NCI-H345 (cell line): ENCODE data around the gene SHBG.
"Not testable (repeated sequence)": the region's sequence is repeated elsewhere in the genome, so short reads cannot be mapped to it uniquely, and the experiment has no call there.

ENCODE experiments used
- DNase-seq: peaks from one replicate; lab custom pipeline; 2025; lab: John Stamatoyannopoulos, UW

The SHBG gene

GRCh38 chr17:7612294-7612640, 17.7 kb upstream of the SHBG start:
- DNase-seq: no peak

GRCh38 chr17:7613769-7614424, 16.0 kb upstream of the SHBG start:
- DNase-seq: no peak

- DNase-seq: peak; percentile 98
Observed at GRCh38 chr17:7614425-7615264, 15.3 kb upstream of the SHBG start, which contains the start of gene FXR2. Gene FXR2 (minus strand): TSS chr17:7614897. CDS start chr17:7614532, 365 bp downstream.

- no peak for DNase-seq
Observed at GRCh38 chr17:7615265-7615747, 14.6 kb upstream of the SHBG start.

GRCh38 chr17:7618608-7619007, 11.3 kb upstream of the SHBG start:
- DNase-seq: no peak

GRCh38 chr17:7620835-7621234, 9.1 kb upstream of the SHBG start:
- DNase-seq: no peak

GRCh38 chr17:7623661-7624060, 6.3 kb upstream of the SHBG start:
- no peak for DNase-seq

GRCh38 chr17:7625749-7626148, 4.2 kb upstream of the SHBG start:
- not testable (repeated sequence) for DNase-seq

- no peak for DNase-seq
Observed at GRCh38 chr17:7626307-7626706, 3.6 kb upstream of the SHBG start.

GRCh38 chr17:7626956-7627249, 3.0 kb upstream of the SHBG start:
- DNase-seq: no peak

- peak; percentile 90 for DNase-seq
Observed at GRCh38 chr17:7627250-7628121, 2.4 kb upstream of the SHBG start, which contains the start of gene SAT2. Gene SAT2 (minus strand): TSS chr17:7627821. CDS start chr17:7627635, 186 bp downstream.

- no peak for DNase-seq
Observed at GRCh38 chr17:7631398-7632380, 1.8 kb downstream of the SHBG start.

- no peak for DNase-seq
Observed at GRCh38 chr17:7632492-7632894, 2.6 kb downstream of the SHBG start.

- DNase-seq: no peak
Observed at GRCh38 chr17:7633093-7633492, 3.2 kb downstream of the SHBG start.

- DNase-seq: peak; percentile 1
Observed at GRCh38 chr17:7634384-7634783, 4.4 kb downstream of the SHBG start.

- no peak for DNase-seq
Observed at GRCh38 chr17:7636163-7636562, 6.2 kb downstream of the SHBG start.

GRCh38 chr17:7640783-7641182, 10.8 kb downstream of the SHBG start:
- no peak for DNase-seq

GRCh38 chr17:7641635-7642034, 11.7 kb downstream of the SHBG start:
- DNase-seq: not testable (repeated sequence)

- DNase-seq: no peak
Observed at GRCh38 chr17:7644775-7645174, 14.8 kb downstream of the SHBG start.

- DNase-seq: no peak
Observed at GRCh38 chr17:7646457-7646856, 16.5 kb downstream of the SHBG start.

GRCh38 chr17:7647018-7647417, 17.1 kb downstream of the SHBG start:
- no peak for DNase-seq
